Loucy (cell line): ENCODE results near the gene ACP1.

Experiments
- H2AFZ ChIP-seq: fragments of 200-600 bp; sonication (generic); 2 replicates; pipeline ENCODE4 v1.6.0; 2016; ENCODE audit warnings: antibody characterized with exemption, mild to moderate bottlenecking, low read length, moderate library complexity
- H3F3A ChIP-seq: fragments of 200-600 bp; 2 replicates; pipeline ENCODE4 v1.6.0; 2016; ENCODE audit warnings: antibody characterized with exemption, low read depth, mild to moderate bottlenecking
- H3K27me3 ChIP-seq: fragments of 200-600 bp; sonication (generic); 2 replicates; pipeline ENCODE4 v1.6.1; 2014; ENCODE audit warnings: low read length, mild to moderate bottlenecking; ENCODE audit not compliant: insufficient read depth, poor library complexity, severe bottlenecking
- H3K36me3 ChIP-seq: fragments of 200-600 bp; sonication (generic); 2 replicates; pipeline ENCODE4 v1.6.1; 2016; ENCODE audit warnings: low read length; ENCODE audit not compliant: insufficient read depth
- H3K4me1 ChIP-seq: fragments of 200-600 bp; sonication (generic); 2 replicates; pipeline ENCODE4 v1.5.1; 2014; ENCODE audit warnings: low read length, mild to moderate bottlenecking; ENCODE audit not compliant: insufficient read depth, poor library complexity, severe bottlenecking
- H3K4me2 ChIP-seq: fragments of 200-600 bp; sonication (generic); 2 replicates; pipeline ENCODE4 v1.6.0; 2014; ENCODE audit warnings: antibody characterized with exemption, low read length, low read depth, mild to moderate bottlenecking; ENCODE audit not compliant: poor library complexity, severe bottlenecking
- H3K4me3 ChIP-seq: fragments of 200-600 bp; sonication (generic); 2 replicates; pipeline ENCODE4 v1.5.1; 2014; ENCODE audit warnings: low read length, mild to moderate bottlenecking, mixed read lengths; ENCODE audit not compliant: poor library complexity, severe bottlenecking
- H3K79me2 ChIP-seq: fragments of 200-600 bp; sonication (generic); 2 replicates; pipeline ENCODE4 v1.6.1; 2014; ENCODE audit warnings: low read length; ENCODE audit not compliant: insufficient read depth
- H3K9ac ChIP-seq: fragments of 200-600 bp; sonication (generic); 2 replicates; pipeline ENCODE4 v1.6.0; 2014; ENCODE audit warnings: mild to moderate bottlenecking, low read depth, low read length, moderate library complexity; ENCODE audit not compliant: poor library complexity, severe bottlenecking
- H3K9me2 ChIP-seq: fragments of 200-600 bp; sonication (generic); replicated peaks from 2 replicates; pipeline ENCODE4 v1.6.1; 2016; ENCODE audit warnings: low read depth, low read length, mixed read lengths
- H3K9me3 ChIP-seq: fragments of 200-600 bp; sonication (generic); 2 replicates; pipeline ENCODE4 v1.6.1; 2014; ENCODE audit warnings: mild to moderate bottlenecking, antibody characterized with exemption, low read length, low read depth; ENCODE audit not compliant: insufficient read depth
- H4K20me1 ChIP-seq: fragments of 200-600 bp; sonication (generic); 2 replicates; pipeline ENCODE4 v1.6.0; 2014; ENCODE audit warnings: antibody characterized with exemption, low read length, mild to moderate bottlenecking; ENCODE audit not compliant: insufficient read depth, poor library complexity, severe bottlenecking
- CTCF ChIP-seq: fragments of 200-600 bp; sonication (generic); conservative IDR thresholded peaks from 2 replicates; pipeline ENCODE4 v1.5.1; 2014; ENCODE audit warnings: mild to moderate bottlenecking, antibody characterized with exemption, low read length
- EZH2phosphoT487 ChIP-seq: fragments of 200-600 bp; IDR thresholded peaks from 2 replicates; pipeline ENCODE4 v1.6.1; 2018; ENCODE audit warnings: antibody characterized with exemption, mild to moderate bottlenecking, moderate library complexity, borderline replicate concordance

The ACP1 gene

DNA sequence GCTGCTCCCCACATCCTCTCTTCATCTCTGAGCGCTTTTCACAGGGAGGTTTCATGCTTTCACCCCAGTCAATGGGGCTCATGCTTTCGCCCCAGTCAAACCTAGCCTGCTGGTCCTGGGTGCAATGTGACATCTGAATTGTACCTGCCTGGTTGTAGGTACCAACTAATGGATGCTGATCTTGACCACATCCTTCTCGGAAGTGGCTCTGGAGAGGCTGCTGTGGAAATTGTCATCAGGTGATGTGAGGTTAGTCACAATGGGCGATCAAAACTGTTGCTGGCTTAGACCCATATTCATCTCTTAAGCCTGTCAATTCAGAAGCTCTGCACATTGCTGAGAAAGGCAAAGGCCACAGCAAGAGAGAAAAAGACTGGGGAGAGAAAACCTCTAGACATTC lies 55.8 kb downstream of the ACP1 start:
- no peak overlapping the region for H3K4me2 ChIP-seq
- no peaks in the 10 kb centered on the region for H3K27me3 ChIP-seq
- H4K20me1 ChIP-seq, result no peaks in the 10 kb centered on the region
- H3K9ac ChIP-seq, result no peak overlapping the region
- H3F3A ChIP-seq, result no peaks in the 10 kb centered on the region
- H2AFZ ChIP-seq, result no peak overlapping the region
- H3K4me1 ChIP-seq, result no peaks in the 10 kb centered on the region
- no peaks in the 10 kb centered on the region for H3K36me3 ChIP-seq
- H3K4me3 ChIP-seq, result no peak overlapping the region
- H3K9me3 ChIP-seq, result no peaks in the 10 kb centered on the region; the same call in 1 of the 2 replicates
- no peaks in the 10 kb centered on the region for H3K79me2 ChIP-seq
- no peak for TF ChIP-seq EZH2phosphoT487
- TF ChIP-seq CTCF, result no peak
- H3K9me2 ChIP-seq, result no peaks in the 10 kb centered on the region

DNA sequence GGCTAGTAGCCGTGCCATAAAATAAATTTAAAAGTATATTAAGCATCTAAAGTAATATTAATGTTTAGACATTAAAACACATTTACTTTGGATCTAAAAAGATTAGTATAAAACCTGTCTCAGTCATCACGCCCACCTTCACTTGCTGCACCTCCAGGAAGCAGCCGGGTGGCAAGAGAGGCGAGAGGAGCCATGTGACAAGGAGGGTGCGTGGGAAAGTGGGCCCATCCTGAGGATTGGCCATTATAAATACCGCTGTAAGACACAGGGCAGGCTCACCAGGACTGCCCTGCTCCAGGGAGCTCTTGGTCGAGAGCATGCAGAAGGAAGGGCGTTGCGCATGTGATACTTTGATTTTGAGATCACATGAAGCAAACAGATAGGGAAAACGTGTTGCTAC lies 57.6 kb downstream of the ACP1 start:
- Histone ChIP-seq H3F3A (no peaks in the 10 kb centered on the region), H3K9me3 (no peaks in the 10 kb centered on the region; the same call in 1 of the 2 replicates), H3K27me3 (no peaks in the 10 kb centered on the region), H4K20me1 (no peaks in the 10 kb centered on the region), H3K36me3 (no peaks in the 10 kb centered on the region), H3K4me2 (no peak overlapping the region), H3K79me2 (no peaks in the 10 kb centered on the region), H3K4me3 (no peak overlapping the region), H2AFZ (no peak overlapping the region), H3K9me2 (no peaks in the 10 kb centered on the region), H3K4me1 (no peaks in the 10 kb centered on the region), H3K9ac (no peak overlapping the region)
- no peak for TF ChIP-seq CTCF
- TF ChIP-seq EZH2phosphoT487, result no peak

DNA sequence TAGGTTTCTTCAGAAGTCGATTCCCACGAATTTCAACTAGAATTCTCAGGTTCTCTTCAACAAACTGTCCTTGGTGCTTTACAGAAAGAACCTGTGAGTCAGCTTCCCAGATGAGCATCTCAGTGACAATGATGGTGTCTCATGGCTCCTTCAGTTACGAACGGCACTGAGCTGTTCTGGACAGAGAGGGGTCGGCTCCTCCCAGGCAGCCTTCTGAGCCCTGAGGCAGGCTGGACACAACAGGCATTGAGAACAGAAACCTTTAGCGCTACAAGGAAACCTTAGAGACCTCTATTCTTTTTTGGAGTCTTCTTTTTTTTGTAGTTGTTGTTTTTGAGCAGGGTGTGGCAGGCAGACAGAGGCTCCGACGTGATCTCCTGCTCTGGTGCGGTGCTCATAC lies 58.3 kb downstream of the ACP1 start:
- Histone ChIP-seq H3K4me1 (no peaks in the 10 kb centered on the region), H3K36me3 (no peaks in the 10 kb centered on the region)
- TF ChIP-seq EZH2phosphoT487 (no peak), CTCF (no peak)

More for the DNA sequence above, 58.3 kb downstream of the ACP1 start:
- H3F3A ChIP-seq, result no peaks in the 10 kb centered on the region
- H3K9me2 ChIP-seq, result no peaks in the 10 kb centered on the region
- no peak overlapping the region for H2AFZ ChIP-seq
- H3K4me3 ChIP-seq, result no peak overlapping the region
- H3K27me3 ChIP-seq, result no peaks in the 10 kb centered on the region
- H3K4me2 ChIP-seq, result no peak overlapping the region
- H3K79me2 ChIP-seq, result no peaks in the 10 kb centered on the region
- H4K20me1 ChIP-seq, result no peaks in the 10 kb centered on the region
- no peak overlapping the region for H3K9ac ChIP-seq
- no peaks in the 10 kb centered on the region; the same call in 1 of the 2 replicates for H3K9me3 ChIP-seq
